Parathyroid adenoma (tissue), 2 donors: ENCODE measurements around the gene ABCC1.
"Not testable (repeated sequence)": the region's sequence is repeated elsewhere in the genome, so short reads cannot be mapped to it uniquely, and the experiment has no call there.

Source experiments
- H2AFZ ChIP-seq: fragments of 300-600 bp; sonication (generic); one replicate; pipeline ENCODE4 v1.7.0; 2017; ENCODE audit warnings: antibody characterized with exemption, mild to moderate bottlenecking
- H3K27ac ChIP-seq: fragments of 300-600 bp; sonication (generic); one replicate; pipeline ENCODE4 v1.7.0; 2017
- H3K27me3 ChIP-seq: fragments of 300-600 bp; sonication (generic); one replicate; pipeline ENCODE4 v1.7.0; 2017; ENCODE audit warnings: low read length; ENCODE audit not compliant: control insufficient read depth, insufficient read depth
- H3K36me3 ChIP-seq: fragments of 300-600 bp; sonication (generic); one replicate; pipeline ENCODE4 v1.7.0; 2017; ENCODE audit warnings: low read length; ENCODE audit not compliant: control insufficient read depth, insufficient read depth
- H3K4me1 ChIP-seq: fragments of 300-600 bp; sonication (generic); one replicate; pipeline ENCODE4 v1.7.0; 2017; ENCODE audit warnings: control low read depth
- H3K4me2 ChIP-seq: fragments of 300-600 bp; sonication (generic); one replicate; pipeline ENCODE4 v1.7.0; 2017; ENCODE audit warnings: low read length
- H3K4me3 ChIP-seq: fragments of 300-600 bp; sonication (generic); one replicate; pipeline ENCODE4 v1.7.0; 2017; ENCODE audit warnings: low read depth, low read length
- H3K79me2 ChIP-seq: fragments of 300-600 bp; sonication (generic); one replicate; pipeline ENCODE4 v1.7.0; 2017; ENCODE audit warnings: control low read depth
- H3K9ac ChIP-seq: fragments of 300-600 bp; sonication (generic); one replicate; pipeline ENCODE4 v1.7.0; 2017; ENCODE audit warnings: mild to moderate bottlenecking
- H3K9me3 ChIP-seq: fragments of 300-600 bp; sonication (generic); one replicate; pipeline ENCODE4 v1.7.0; 2017; ENCODE audit warnings: low read length; ENCODE audit not compliant: control insufficient read depth
- TF ChIP-seq, protein P1 (sequence below): fragments of 300-600 bp; sonication (generic); IDR thresholded peaks from one replicate; pipeline ENCODE4 v1.7.0; 2017; ENCODE audit warnings: antibody characterized with exemption, mild to moderate bottlenecking
- donor health status: primary hyperparathyroidism.

ABCC1 gene

DNA sequence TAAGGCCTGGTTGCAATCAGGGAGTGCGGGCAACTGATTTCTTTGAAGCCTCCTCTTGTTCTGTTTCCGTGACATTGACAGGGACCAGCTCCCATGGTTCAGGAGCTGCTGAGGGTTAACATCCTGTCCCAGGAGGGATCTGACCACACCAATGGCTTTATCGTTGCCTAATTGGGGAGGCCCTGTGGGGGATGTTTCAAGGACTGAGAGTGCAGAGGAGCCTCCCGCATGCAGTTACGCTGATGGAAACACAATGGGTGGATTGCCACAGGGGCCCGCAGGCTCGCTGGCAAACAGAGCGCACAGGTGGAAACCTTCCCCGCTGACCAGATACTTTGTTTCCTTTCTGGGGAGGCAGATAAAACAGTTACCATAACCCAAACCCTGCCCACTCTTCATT, 23.8 kb upstream of the ABCC1 start:
- no peaks in the 10 kb centered on the region for H3K27me3 ChIP-seq
- H2AFZ ChIP-seq: no peak overlapping the region
- no peaks in the 10 kb centered on the region for H3K9me3 ChIP-seq
- H3K9ac ChIP-seq: no peak overlapping the region
- no peak overlapping the region for H3K4me2 ChIP-seq
- TF ChIP-seq, protein P1, sequence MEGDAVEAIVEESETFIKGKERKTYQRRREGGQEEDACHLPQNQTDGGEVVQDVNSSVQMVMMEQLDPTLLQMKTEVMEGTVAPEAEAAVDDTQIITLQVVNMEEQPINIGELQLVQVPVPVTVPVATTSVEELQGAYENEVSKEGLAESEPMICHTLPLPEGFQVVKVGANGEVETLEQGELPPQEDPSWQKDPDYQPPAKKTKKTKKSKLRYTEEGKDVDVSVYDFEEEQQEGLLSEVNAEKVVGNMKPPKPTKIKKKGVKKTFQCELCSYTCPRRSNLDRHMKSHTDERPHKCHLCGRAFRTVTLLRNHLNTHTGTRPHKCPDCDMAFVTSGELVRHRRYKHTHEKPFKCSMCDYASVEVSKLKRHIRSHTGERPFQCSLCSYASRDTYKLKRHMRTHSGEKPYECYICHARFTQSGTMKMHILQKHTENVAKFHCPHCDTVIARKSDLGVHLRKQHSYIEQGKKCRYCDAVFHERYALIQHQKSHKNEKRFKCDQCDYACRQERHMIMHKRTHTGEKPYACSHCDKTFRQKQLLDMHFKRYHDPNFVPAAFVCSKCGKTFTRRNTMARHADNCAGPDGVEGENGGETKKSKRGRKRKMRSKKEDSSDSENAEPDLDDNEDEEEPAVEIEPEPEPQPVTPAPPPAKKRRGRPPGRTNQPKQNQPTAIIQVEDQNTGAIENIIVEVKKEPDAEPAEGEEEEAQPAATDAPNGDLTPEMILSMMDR: no peak
- H3K36me3 ChIP-seq: no peaks in the 10 kb centered on the region
- H3K27ac ChIP-seq: no peak overlapping the region
- H3K4me1 ChIP-seq: no peaks in the 10 kb centered on the region
- no peak overlapping the region for H3K4me3 ChIP-seq
- no peaks in the 10 kb centered on the region for H3K79me2 ChIP-seq

DNA sequence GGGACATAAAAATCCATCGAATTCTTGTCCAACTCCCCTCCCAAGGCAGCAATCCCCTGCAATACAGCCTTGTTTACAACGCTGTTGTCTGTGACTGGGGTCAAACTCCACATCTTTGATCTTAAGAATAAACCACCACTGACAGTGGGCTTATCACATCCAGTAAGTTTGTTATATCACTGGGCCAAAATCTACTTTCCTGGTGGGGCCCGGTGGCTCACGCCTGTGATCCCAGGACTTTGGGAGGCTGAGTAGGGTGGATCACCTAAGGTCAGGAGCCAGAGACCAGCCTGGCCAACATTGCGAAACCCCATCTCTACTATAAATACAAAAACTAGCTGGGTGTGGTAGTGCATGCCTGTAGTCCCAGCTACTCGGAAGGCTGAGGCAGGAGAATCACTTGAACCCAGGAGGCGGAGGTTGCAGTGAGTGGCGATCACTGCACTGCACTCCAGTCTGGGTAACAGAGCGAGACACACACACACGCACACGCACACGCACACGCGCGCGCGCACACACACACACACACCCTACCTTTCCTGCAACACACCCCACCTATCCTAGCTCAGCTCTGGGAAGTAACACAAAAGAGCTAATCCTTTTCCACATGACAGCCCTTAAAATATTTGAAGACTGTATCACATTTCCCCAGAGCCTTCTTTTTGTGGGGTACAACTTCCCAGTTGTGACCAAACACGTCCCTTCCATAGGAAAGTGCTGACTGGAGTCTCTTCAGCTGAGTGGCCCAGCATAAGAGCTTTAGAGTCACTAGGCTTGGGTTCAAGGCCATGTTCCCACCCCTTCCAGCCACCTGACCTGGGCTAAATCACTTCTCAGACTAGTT, 20.9 kb upstream of the ABCC1 start:
- Histone ChIP-seq H3K4me2 (no peak overlapping the region), H3K36me3 (no peaks in the 10 kb centered on the region)

DNA sequence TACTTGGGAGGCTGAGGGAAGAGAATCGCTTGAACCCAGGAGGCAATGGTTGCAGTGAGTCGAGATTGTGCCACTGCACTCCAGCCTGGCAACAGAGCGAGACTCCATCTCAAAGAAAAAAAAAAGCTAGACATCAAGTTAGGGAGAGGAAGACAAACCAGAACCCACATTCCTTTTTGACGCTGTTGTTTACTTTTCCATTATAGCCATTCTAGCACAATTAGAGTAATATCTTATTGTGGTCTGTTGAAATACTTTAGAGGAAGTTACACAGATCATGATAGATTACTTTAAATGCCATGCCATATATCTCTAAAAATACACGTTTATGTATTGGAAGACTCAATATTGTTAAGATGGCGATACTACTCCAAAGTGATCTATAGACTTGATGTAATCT, 16.5 kb upstream of the ABCC1 start:
- Histone ChIP-seq H3K9me3 (no peaks in the 10 kb centered on the region), H3K4me1 (no peaks in the 10 kb centered on the region)
- TF ChIP-seq, protein P1: no peak

More for the DNA sequence above, 20.9 kb upstream of the ABCC1 start:
- H2AFZ ChIP-seq: no peak overlapping the region
- H3K4me3 ChIP-seq: no peak overlapping the region
- no peaks in the 10 kb centered on the region for H3K27me3 ChIP-seq
- H3K9ac ChIP-seq: no peak overlapping the region
- H3K9me3 ChIP-seq: no peaks in the 10 kb centered on the region
- no peaks in the 10 kb centered on the region for H3K79me2 ChIP-seq
- TF ChIP-seq, protein P1: no peak
- H3K27ac ChIP-seq: no peak overlapping the region
- no peaks in the 10 kb centered on the region for H3K4me1 ChIP-seq

DNA sequence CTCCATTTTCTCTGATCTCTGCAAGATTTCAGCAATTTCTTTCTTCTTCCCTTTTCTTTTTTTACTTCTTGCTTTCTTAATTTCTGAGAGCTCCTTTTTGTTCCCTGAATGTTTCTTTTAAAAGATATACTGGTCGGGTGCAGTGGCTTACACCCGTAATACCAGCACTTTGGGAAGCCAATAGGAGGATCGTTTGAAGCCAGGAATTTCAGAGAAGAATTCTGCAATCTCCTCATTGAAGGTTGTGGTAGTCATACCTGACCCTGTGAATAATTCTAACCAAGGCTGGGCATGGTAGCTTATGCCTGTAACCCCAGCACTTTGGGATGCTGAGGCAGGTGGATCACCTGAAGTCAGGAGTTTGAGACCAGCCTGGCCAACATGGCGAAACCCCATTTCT, 15.6 kb upstream of the ABCC1 start:
- no peaks in the 10 kb centered on the region for H3K79me2 ChIP-seq
- no peak overlapping the region for H3K4me3 ChIP-seq
- H3K27ac ChIP-seq: no peak overlapping the region
- no peak overlapping the region for H3K9ac ChIP-seq
- H3K4me1 ChIP-seq: no peaks in the 10 kb centered on the region
- H2AFZ ChIP-seq: no peak overlapping the region
- no peak overlapping the region for H3K4me2 ChIP-seq
- no peaks in the 10 kb centered on the region for H3K36me3 ChIP-seq
- TF ChIP-seq, protein P1: no peak
- no peaks in the 10 kb centered on the region for H3K27me3 ChIP-seq
- H3K9me3 ChIP-seq: no peaks in the 10 kb centered on the region

More for the DNA sequence above, 16.5 kb upstream of the ABCC1 start:
- Histone ChIP-seq H3K4me3 (no peak overlapping the region), H3K79me2 (no peaks in the 10 kb centered on the region), H3K27me3 (no peaks in the 10 kb centered on the region), H3K9ac (no peak overlapping the region), H3K27ac (no peak overlapping the region), H3K4me2 (no peak overlapping the region), H3K36me3 (no peaks in the 10 kb centered on the region), H2AFZ (no peak overlapping the region)

DNA sequence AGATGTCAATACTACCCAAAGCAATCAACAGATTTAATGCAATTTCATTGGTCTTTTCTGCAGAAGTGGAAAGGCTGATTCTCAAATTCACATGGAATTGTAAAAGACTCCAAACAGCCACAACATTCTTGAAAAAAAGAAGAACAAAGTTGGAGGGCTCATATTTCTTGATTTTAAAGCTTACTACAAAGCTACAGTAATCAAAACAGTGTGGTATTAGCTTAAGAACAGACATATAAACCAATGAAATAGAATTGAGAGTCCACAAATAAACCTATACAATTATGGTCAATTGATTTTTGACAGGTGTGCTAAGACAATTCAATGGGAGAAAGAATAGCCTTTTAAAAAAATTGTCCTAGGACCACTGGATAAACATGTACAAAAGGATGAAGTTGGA, 14.4 kb upstream of the ABCC1 start:
- no peak overlapping the region for H2AFZ ChIP-seq
- H3K4me3 ChIP-seq: no peak overlapping the region
- H3K27ac ChIP-seq: no peak overlapping the region
- TF ChIP-seq, protein P1: no peak
- no peak overlapping the region for H3K9ac ChIP-seq
- no peak overlapping the region for H3K4me2 ChIP-seq
- no peaks in the 10 kb centered on the region for H3K4me1 ChIP-seq
- H3K79me2 ChIP-seq: no peaks in the 10 kb centered on the region
- no peaks in the 10 kb centered on the region for H3K36me3 ChIP-seq
- H3K9me3 ChIP-seq: no peaks in the 10 kb centered on the region
- H3K27me3 ChIP-seq: no peaks in the 10 kb centered on the region

DNA sequence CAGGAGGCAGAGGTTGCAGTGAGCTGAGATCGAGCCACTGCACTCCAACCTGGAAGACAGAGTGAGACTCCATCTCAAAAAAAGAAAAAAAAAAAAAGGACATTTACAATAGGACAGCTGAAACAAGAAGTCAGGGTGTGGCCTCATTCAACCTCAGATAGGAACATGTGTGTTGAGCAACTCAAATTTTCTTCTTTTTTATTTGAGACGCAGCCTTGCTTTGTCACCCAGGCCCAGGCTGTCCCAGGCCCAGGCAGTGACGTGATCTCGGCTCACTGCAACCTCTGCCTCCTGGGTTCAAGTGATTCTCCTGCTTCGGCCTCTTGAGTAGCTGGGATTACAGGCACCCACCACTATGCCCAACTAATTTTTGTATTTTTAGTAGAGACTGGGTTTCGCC, 12.6 kb upstream of the ABCC1 start:
- H3K9ac ChIP-seq, H3K79me2 ChIP-seq, H3K4me2 ChIP-seq, H3K9me3 ChIP-seq, H3K36me3 ChIP-seq, H3K27me3 ChIP-seq, H3K4me1 ChIP-seq, H2AFZ ChIP-seq, H3K27ac ChIP-seq, H3K4me3 ChIP-seq: not testable (repeated sequence)
